Measurements from ENCODE around the gene ABCC1.
"Not testable (repeated sequence)": the region's sequence is repeated elsewhere in the genome, so short reads cannot be mapped to it uniquely, and the experiment has no call there.

Gene ABCC1

DNA sequence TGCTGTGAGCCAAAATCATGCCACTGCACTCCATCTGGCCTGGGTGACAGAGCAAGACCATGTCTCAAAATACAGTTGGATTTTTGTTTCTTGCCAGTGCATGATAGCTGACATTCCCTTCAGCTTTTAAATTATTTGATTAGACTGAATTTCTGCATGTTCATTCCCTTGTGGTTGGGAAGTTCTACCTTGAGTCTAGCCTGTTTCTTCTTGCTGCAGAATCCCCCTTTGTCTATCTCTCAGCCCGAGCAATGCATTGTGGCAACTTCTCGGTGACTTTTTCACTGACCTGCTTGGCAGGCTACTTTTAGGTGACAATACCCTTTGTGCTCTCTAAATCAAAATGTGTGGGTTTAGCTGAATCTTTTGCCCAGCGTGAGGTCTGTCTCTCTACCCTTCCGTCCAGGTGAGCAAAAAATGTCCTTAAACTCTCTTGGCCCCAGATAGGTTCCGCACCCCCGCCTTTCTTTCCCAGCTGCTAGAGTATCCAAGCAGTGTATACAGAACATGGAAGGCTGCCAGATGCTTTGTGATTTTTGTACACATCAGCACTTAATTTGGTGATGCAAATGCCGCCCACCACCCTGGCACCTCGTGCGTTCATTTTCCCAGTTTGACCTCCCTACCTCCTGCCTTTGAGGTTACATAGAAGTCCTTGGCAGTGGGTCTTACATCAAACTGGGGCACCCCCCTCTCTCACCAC lies 143.7 kb downstream of the ABCC1 start:
- DNase-seq: peak; percentile 13

DNA sequence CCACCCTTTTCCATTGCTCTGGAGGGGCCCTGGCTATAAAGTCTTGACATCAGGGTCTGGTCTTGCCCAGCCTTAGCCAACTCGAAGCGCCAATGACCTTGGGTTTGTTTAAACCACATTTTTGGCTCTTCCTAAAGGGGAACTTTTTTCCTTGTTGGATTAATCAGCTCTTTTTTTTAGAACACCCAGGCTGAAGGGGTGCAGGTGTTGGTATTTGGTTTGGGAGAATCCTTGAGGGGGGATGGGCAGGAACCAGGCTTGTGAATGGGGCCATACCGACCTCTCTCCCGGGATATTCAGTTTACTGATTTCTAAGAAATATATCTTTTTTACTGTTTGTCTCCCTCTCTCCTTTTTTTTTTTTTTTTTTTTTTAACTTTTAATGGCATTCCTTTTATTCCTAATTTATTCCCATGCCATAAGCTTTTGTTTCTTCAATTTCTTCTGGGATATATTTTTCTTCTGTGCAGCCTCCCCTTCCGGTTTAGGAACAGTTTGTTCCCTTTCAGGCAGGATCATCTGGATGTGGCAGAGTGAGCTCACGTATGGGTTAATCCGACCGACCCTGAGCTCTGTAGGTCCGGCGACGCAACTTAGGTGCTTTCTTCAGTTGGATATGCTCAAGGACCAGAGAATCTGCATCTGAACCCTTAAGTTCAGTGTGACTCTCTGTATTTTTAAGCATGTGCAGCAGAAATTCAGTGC lies 144.4 kb downstream of the ABCC1 start:
- no peak for DNase-seq

DNA sequence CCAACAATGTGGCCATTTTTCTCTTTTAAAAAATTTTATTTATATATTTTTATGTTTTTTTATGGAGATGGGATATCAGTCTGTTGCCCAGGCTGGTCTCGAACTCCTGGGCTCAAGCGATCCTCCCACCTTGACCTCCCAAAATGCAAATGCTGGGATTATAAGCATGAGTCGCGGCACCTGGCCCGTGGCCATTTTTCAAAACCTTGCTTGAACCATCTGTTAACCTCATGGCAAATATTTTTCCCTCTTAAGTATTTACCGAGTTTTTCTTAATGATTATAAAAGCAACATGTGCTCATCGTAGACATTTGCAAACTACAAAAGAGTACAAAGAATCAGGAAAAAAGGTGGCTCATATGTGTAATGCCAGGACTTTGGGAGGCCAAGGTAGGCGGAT lies 146.2 kb downstream of the ABCC1 start:
- peak; percentile 40 for DNase-seq

DNA sequence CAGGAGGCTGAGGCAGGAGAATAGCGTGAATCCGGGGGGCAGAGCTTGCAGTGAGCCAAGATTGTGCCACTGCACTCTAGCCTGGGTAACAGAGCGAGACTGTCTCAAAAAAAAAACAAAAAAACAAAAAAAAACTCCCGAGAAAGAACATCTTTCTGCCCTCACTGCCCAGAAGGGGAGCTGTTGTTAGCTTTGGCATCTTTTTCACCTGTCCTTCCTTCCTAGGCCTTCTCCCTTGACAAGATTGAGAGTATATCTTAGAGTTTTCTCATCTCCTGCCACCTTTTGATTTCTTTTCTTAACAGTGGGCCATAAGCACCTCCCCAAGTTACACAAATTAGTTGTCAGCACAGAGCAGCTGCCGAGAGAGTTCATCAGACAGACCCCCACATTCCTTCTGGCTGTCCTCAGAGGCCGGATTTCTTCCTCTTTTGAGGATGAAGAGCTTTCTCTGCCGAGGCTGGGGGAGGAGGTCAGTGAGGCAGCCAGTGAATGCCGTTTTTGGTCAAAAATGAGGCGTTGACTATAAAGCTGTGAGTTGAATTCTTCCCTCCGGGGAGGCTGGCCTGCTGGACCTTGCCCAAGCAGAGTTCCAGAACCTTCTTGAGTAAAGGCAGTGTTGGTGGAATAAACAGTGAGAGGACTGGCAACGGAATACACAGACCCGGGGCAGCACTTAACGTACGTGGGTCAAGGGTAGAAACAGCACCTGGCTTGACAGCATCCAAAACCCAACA lies 146.9 kb downstream of the ABCC1 start:
- peak; percentile 86 for DNase-seq

DNA sequence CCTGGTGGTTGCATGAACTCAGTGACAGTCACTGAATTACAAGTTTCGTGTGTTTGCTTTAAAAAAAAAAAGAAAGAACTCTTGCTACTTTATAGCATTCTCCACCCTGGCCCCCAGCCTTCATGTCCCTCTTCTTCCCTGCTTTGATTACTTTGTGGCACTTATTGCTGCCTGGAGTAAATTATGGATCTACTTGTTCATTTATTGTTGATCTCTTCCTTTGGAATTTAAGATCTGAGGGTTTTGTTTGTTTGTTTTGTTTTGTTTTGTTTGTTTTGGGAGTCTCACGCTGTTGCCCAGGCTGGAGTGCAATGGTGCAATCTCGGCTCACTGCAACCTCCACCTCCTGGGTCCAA lies 147.4 kb downstream of the ABCC1 start:
- no peak for DNase-seq

DNA sequence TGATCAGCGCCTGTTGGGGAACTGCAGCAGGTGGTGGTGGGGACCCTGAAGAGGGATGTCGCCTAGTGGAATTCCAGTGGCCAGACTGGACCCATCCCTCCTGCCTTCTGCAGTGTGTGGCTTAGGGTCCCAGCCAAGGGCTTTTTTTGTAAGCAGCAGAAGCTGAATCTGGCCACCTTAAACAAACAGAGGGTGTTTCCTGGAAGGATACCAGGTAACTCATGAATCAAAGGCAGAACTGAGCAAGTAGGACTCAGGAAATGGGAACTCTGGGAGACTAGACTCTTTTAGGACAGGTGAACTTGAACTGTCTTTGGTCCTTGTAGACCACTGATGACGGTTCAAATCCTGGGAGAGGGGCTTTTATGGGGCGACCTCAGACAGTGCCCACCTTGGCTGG lies 149.9 kb downstream of the ABCC1 start:
- no peak for DNase-seq

DNA sequence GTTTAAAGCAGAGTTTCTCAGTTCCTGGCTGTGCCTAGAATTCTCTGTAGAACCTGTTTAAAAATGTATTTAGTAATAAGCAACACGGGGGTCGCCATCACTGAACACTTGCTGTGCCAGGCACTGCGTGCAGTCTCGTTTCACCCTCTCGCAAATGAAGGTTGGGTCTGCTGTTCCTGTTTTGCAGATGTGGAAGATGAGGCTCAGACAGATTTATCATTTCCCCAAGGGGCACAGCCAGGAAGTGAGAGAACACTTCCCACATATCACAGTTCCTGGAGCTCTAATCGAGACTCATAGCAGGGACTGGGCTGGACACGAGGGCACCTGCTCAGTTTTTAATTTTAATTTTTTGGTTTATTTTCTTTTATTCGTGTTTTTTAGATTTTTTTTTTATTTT lies 151.2 kb downstream of the ABCC1 start:
- DNase-seq: no peak

DNA sequence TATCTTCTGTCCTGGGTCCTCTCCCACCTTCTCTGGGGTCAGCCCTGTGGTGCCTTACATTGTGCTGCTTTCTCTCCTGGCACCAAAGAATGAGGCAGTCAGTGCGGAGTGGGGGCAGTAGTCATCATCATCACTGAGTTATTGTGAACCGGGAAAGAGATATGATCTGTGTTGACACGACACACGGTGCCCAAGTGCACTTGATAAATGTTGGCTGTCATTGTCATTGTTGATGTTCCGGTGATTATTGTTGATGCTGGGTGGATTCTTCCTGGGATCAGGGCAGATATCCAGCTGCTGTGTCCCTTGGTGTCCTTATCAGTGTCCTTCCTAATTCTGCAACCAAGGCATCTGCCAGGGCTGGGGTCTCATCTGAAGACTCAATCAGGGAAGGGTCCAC lies 152.2 kb downstream of the ABCC1 start:
- no peak for DNase-seq

DNA sequence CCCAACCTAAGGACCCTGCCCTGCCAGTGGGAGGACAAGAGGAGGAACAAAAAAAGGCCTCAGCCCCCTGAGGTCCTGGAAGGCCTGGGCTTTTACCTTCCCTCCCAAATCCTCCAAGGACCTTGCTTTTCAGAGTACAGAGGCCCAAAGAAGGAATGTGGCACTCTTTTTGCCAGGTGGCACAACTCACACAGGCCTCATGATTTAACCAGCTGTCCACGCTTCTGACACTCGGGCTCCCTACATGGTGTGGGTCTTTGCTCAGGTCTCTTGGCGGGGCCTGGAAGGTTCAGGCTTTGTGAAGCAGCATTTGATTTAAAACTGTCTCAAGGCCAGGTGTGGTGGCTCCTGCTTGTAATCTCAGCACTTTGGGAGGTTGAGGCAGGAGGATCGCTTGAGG lies 153.3 kb downstream of the ABCC1 start:
- DNase-seq: no peak

DNA sequence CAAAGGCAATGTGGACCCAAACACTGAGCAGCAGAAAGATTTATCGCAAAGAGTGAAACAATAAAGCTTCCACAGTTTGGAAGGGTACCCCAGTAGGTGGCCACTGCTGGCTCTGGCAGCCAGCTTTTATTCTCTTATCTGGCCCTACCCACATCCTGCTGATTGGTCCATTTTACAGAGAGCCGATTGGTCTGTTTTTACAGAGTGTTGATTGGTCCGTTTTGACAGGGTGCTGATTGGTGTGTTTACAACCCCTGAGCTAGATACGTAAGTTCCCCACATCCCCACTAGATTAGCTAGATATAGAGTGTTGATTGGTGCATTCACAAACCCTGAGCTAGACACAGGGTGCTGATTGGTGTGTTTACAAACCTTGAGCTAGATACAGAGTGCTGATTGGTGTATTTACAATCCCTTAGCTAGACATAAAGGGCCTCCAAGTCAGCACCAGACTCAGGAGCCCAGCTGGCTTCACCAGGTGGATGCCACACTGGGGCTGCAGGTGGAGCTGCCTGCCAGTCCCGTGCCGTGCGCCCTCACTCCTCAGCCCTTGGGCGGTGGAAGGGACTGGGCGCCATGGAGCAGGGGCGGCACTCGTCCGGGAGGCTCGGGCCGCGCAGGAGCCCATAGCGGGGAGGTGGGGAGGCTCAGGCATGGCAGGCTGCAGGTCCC lies 154.9 kb downstream of the ABCC1 start:
- not testable (repeated sequence) for DNase-seq

DNA sequence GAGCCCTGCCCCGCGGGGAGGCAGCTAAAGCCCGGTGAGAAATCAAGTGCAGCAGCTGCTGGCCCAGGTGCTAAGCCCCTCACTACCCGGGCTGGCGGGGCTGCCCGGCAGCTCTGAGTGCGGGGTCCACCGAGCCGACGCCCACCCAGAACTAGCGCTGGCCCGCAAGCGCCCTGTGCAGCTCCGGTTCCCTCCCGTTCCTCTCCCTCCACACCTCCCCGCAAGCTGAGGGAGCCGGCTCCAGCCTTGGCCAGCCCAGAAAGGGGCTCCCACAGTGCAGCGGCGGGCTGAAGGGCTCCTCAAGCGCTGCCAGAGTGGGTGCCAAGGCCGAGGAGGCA lies 155.4 kb downstream of the ABCC1 start:
- not testable (repeated sequence) for DNase-seq

DNA sequence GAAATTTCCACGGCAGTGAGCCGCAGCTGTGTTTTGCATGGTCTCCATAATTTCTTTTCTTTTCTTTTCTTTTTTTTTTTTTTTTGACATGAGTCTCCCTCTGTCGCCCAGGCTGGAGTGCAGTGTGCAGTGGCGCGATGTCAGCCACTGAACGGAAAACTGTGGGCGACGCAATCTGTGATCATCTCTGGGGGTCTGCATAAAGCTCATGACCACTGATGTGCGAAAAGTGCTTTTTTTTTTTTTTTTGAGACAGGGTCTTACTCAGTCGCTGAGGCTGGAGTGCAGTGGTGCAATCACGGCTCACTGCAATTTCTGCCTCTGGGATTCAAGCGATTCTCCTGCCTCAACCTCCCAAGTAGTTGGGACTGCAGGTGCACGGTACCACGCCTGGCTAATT lies 156.2 kb downstream of the ABCC1 start:
- DNase-seq: no peak

DNA sequence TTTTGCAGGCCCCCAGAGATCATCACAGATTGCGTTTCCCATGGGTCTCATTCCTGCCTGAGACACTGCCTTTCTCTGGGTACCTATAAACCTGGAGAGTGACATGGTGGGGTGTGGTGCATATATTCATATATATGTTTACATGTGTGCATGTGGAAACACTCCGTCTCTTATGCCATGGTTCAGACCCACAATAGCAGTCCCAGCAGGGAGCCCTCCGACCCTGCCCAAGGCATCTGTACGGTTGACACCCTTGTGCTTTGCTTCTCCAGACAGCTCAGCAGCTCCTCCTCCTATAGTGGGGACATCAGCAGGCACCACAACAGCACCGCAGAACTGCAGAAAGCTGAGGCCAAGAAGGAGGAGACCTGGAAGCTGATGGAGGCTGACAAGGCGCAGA lies 157.1 kb downstream of the ABCC1 start:
- DNase-seq: no peak

DNA sequence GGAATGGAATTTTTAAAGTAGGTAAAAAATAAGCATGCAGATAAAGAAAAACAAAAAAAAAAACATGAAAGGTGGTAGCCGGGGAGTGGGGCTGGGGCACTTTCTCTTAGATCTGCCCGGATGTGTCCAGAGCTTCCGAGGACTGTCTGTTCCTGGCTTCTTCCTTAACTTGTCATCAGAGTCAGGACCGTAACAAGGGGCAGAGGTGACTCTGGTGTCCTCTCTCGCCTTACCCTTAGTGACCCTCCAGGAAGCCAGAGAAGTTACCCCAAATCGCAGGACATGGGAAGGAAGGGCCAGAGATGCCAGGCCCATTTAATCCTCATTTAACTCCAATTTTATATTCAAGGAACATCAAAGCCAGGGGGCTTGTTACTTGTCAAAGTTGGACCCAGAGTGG lies 158.4 kb downstream of the ABCC1 start:
- DNase-seq: no peak

DNA sequence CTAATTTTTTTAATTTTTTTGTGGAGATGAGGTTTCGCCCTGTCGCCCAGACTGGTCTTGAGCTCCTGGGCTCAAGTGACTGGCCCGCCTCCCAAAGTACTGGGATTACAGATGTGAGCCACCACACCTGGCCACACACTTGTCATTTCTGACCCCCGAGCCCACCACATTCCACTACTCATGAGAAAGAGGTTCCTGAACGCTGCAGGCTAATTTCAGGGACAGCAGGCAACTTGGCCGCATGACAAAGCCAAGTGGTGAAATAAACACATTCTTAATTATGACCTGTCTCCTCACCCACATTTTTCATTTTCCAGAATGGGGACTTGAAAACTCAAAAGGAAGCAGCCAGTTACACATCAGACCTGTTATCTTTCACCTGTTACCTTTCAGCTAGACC lies 159.3 kb downstream of the ABCC1 start:
- no peak for DNase-seq

DNA sequence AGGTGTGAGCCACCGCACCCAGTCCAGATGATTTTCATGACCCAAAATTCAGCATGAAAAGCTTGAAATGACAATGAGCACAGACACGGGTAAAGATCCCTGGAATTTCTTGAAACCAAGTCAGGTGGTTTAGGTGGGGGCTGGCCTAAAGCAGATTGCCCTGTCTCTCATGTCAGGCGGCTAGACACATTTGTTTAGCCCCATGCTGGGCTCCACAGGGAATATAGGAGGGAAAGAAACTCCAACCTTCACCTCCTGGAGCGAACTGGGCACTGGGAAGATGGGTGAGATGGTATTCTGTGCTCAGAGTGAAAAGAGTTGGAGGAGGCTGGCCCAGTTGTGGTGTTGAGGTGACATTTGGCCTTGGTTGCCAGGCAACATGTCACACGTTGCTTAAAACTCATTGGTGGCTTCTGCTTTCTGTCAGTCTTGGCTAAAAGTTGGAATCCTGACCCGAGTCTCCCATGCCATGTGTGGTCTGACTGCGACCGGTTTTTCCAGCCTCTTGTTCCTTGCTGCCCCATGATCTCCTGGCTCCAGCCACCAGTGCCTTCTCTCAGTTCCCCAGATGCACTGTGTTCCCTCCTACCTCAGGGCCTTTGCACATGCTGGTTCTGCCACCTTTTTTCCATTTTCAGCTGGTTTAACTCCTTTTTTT lies 160.2 kb downstream of the ABCC1 start:
- no peak for DNase-seq

DNA sequence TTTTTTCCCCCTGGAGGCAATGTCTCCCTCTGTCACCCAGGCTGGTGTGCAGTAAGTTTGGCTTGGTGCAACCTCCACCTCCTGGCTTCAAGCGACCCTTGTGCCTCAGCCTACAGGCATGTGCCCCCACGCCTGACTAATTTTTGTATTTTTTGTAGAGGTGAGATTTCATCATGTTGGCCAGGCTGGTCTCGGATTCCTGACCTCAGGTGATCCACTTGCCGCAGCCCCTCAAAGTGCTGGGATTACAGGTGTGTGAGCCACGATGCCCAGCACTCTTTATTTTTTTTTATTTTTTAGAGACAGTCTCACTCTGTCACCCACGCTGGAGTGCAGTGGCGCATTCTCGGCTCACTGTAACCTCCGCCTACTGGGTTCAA lies 160.7 kb downstream of the ABCC1 start:
- DNase-seq: no peak

DNA sequence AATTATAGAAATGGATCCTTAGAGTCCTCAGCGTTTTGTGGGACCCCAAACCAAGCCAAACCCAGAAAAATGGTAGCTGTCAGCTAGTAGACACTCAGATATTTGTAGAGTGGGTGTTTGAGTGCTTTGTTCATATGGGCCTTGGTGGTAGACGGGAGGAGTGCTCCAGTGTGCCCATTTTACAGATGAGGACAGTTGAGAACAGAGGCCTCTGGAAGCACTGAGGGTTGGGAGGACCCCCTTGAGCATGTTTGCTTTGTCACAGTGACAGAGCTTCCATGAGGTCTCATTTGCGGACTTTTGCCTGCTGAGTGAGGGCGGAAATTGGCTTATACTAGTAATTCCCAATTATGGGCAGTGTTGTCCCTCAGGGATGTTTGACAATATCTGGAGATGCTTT lies 162.2 kb downstream of the ABCC1 start:
- no peak for DNase-seq

DNA sequence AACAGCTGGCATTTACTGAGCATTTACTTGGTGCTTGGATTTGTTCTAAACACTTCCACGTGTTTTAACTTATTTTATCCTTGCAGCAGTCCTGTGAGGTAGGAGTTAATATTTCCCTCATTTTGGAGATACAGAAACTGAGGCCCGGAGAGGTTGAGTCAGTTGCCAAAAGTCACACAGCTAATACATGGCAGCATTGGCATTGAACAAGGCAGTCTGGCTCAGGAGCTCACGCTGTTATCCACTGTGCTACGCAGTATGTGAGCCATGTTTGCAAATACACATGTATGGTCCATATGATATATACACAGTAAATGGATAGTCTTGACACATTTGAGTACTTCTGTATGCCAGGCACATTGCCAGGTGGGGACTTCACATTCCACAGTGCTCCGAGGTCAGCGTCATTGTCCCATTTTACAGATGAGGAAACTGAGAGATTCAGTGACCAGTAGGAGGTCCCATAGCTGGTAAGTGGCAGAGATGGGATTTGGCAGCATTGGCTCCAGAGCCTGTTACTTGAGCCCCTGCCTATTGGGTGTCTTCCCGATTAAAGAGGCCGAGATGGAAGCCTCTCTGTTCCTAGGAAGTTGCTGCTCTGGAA lies 163.1 kb downstream of the ABCC1 start:
- no peak for DNase-seq

DNA sequence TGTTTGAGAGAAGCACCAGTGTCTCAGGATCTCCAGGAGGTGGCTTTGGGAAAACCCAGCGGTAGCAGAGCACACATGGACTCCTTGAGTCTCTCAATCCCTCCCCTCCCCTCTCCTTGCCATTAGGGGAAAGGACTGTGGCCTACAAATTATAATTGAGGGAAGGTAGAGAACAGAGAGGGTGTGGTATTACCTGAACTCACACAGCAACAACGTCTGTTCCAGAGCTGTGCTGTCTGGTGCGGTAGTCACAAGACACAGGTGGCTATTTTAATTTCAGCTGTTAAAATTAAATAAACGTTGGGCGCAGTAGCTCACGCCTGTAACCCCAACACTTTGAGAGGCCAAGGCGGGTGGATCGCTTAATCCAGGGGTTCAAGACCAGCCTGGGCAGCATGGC lies 163.7 kb downstream of the ABCC1 start:
- DNase-seq: no peak

DNA sequence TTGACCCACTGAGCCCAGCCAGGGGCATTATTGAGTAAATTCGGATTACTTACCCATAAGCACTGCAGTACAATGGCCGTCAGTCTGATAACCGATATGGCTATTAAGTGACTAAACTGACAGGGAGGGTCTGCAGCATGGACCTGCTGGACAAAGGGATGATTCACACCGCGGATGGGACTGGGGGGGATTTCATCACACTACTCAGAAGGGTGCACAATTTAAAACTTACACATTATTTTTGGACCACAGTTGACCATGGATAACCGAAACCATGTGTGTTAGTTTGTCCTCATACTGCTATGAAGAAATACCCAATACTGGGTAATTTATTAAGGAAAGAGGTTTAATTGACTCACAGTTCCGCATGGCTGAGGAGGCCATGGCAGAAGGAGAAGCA lies 167.4 kb downstream of the ABCC1 start:
- no peak for DNase-seq

DNA sequence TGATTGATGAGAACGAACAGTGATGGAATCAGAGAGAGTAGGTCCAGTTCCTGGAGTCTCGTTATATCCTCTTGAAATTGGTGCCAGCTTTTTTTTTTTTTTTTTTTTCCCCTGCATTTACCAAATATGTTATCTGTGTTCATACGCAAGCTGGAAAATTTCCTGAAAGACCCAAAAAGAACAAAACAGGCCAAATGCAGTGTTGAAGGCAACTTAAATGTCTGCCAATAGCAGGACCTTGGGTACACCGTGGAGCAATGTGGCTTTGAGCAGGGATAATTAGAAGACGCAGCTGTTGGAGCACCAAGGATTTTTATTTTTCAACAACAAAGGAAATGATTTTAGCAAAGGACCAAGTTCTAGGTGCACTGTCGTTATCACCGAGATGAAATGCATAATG lies 168.9 kb downstream of the ABCC1 start:
- no peak for DNase-seq

DNA sequence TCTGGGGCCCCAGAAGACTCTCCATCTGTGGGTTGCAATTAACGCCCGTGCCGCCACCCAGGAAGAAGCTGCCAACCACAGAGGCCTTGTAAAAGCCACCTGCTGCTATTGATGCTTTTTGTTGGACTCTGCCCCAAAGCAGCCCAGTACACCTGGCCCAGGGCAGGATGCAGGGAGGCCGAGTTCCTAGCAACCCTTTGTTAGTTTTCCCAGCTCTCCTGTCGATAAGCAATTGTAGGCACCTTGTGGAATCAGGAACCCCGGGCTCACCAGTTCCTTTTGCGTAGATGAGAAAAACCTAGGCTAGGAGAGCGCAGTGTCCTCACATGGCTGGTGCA lies 170.6 kb downstream of the ABCC1 start:
- DNase-seq: no peak

All from fibroblast of upper back skin (primary cell).